ENCODE results near the gene PAK4. TPM values are rescaled to one million over a fixed set of nuclear protein-coding genes. Genes with fewer than 3 reads are reported as not detected.

Gene PAK4
- total and polyA plus RNA-seq, 2 of the 13 experiments (the other 11 are each of a cell fraction or from before 2014, with no cell fraction given), result 9.5 to 17.8 TPM

- no peak for FAIRE-seq
- no peak for TF ChIP-seq ESRRA (CRISPR knock-in tag; IDR thresholded peaks at IDR 0.05; ENCODE audit: low read depth)
- peak; percentile 42; the same call in 1 of the 2 replicates for TF ChIP-seq FOXC1 (CRISPR knock-in tag; IDR thresholded peaks at IDR 0.05; ENCODE audit: borderline replicate concordance)
- TF ChIP-seq, protein P1, sequence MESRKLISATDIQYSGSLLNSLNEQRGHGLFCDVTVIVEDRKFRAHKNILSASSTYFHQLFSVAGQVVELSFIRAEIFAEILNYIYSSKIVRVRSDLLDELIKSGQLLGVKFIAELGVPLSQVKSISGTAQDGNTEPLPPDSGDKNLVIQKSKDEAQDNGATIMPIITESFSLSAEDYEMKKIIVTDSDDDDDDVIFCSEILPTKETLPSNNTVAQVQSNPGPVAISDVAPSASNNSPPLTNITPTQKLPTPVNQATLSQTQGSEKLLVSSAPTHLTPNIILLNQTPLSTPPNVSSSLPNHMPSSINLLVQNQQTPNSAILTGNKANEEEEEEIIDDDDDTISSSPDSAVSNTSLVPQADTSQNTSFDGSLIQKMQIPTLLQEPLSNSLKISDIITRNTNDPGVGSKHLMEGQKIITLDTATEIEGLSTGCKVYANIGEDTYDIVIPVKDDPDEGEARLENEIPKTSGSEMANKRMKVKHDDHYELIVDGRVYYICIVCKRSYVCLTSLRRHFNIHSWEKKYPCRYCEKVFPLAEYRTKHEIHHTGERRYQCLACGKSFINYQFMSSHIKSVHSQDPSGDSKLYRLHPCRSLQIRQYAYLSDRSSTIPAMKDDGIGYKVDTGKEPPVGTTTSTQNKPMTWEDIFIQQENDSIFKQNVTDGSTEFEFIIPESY (CRISPR knock-in tag; IDR thresholded peaks at IDR 0.05), result 0 out of 2 replicates have a peak, but pooled peaks have one; percentile 9
- TF ChIP-seq ZNF362 (CRISPR knock-in tag; IDR thresholded peaks at IDR 0.05; ENCODE audit: borderline replicate concordance), result 0 out of 2 replicates have a peak, but pooled peaks have one; percentile 23
- TF ChIP-seq ATM (IDR thresholded peaks at IDR 0.05; ENCODE audit: borderline replicate concordance), result no peak
- no peak for TF ChIP-seq MBD4 (IDR thresholded peaks at IDR 0.05; ENCODE audit: borderline replicate concordance, low read length)
- TF ChIP-seq ZSCAN22 (CRISPR knock-in tag; IDR thresholded peaks at IDR 0.05), result no peak
- 0 out of 2 replicates have a peak, but pooled peaks have one; percentile 31 for TF ChIP-seq ZFY (CRISPR knock-in tag; IDR thresholded peaks at IDR 0.05)
- no peak for TF ChIP-seq ELF3 (CRISPR knock-in tag; IDR thresholded peaks at IDR 0.05)
- TF ChIP-seq ZBTB26 (CRISPR knock-in tag; IDR thresholded peaks at IDR 0.05; ENCODE audit: borderline replicate concordance), result no peak
- no peak for TF ChIP-seq KDM1A (CRISPR knock-in tag; IDR thresholded peaks at IDR 0.05)
- 0 out of 2 replicates have a peak, but pooled peaks have one; percentile 11 for TF ChIP-seq SAP130 (CRISPR knock-in tag; IDR thresholded peaks at IDR 0.05; ENCODE audit: low read depth)
- TF ChIP-seq NFIC (IDR thresholded peaks at IDR 0.05; ENCODE audit: low read length), result no peak
- no peak for TF ChIP-seq KDM3A (CRISPR knock-in tag; IDR thresholded peaks at IDR 0.05; ENCODE audit: low read depth)
- TF ChIP-seq ZNF788 (CRISPR knock-in tag; IDR thresholded peaks at IDR 0.05; ENCODE audit: borderline replicate concordance), result peak; percentile 15; the same call in 1 of the 2 replicates
- 0 out of 2 replicates have a peak, but pooled peaks have one; percentile 27 for TF ChIP-seq DPF2 (CRISPR knock-in tag; IDR thresholded peaks at IDR 0.05; ENCODE audit: borderline replicate concordance, low read depth)
- no peak for TF ChIP-seq HDAC1 (CRISPR knock-in tag; IDR thresholded peaks at IDR 0.05)
- 0 out of 2 replicates have a peak, but pooled peaks have one; percentile 43 for TF ChIP-seq SIN3A (IDR thresholded peaks at IDR 0.05; ENCODE audit: borderline replicate concordance, low read depth, low read length)
- 0 out of 2 replicates have a peak, but pooled peaks have one; percentile 15 for TF ChIP-seq TBX2 (CRISPR knock-in tag; IDR thresholded peaks at IDR 0.05; ENCODE audit: borderline replicate concordance)
- TF ChIP-seq ZBTB38 (CRISPR knock-in tag; IDR thresholded peaks at IDR 0.05), result peak; percentile 39; the same call in 1 of the 2 replicates
- no peak for TF ChIP-seq ZSCAN9 (CRISPR knock-in tag; IDR thresholded peaks at IDR 0.05; ENCODE audit: borderline replicate concordance)
Measured at GRCh38 chr19:39157275-39157996, 31.9 kb downstream of the PAK4 start.

More at GRCh38 chr19:39157275-39157996, 31.9 kb downstream of the PAK4 start:
- ATAC-seq, result peak; percentile 62
- no peaks in the 10 kb centered on the region for H3K9me3 ChIP-seq (ENCODE audit: low read length)
- peak overlapping the region; percentile 10; the same call in 1 of the 2 replicates for H3K9ac ChIP-seq (ENCODE audit: insufficient read depth, low read depth, low read length)
- H3K36me3 ChIP-seq (replicated peaks in 1 of 2; ENCODE audit: control insufficient read depth in 1 of 2, insufficient read depth in 2 of 2, low read length in 2 of 2), result peaks cover 1 to 8% of the 10 kb centered on the region in 2 experiments; a peak in 2 of 5 replicates
- H3K4me3 ChIP-seq (replicated peaks in 1 of 3; ENCODE audit: insufficient read depth in 1 of 3, low read depth in 2 of 3, low read length in 3 of 3), result peak overlapping the region in 1 of 3 experiments; percentile 45; a peak in 2 of 6 replicates
- peaks cover 47% of the 10 kb centered on the region for H3K79me2 ChIP-seq (ENCODE audit: insufficient read depth, low read length)
- H3K27me3 ChIP-seq (ENCODE audit: control insufficient read depth in 1 of 2, insufficient read depth in 2 of 2, low read length in 2 of 2), result no peaks in the 10 kb centered on the region
- peaks cover 54% of the 10 kb centered on the region for H3K4me1 ChIP-seq (ENCODE audit: insufficient read depth, low read length)
- POLR2A ChIA-PET, result interaction anchor here (3.6 kb wide), 1 partner anchor 12 kb away, joined by 26 read pairs; no protein-coding TSS in a partner anchor
- CTCF ChIA-PET (ENCODE audit: low intra/inter-chr PET ratio, low total read pairs), result no interaction called here
- WGBS (ENCODE audit: low lambda C conversion rate), result 28% methylated on average over 18 of the region's 23 CpGs
- H2AFZ ChIP-seq (ENCODE audit: low read length), result no peak overlapping the region
- H4K20me1 ChIP-seq (ENCODE audit: insufficient read depth, low read length), result peaks cover 18% of the 10 kb centered on the region; the same call in 1 of the 2 replicates
- BruUV-seq (replicated peaks), result no TSS peak
- peak; percentile 27 for DNase-seq (ENCODE audit: low spot score)
- peak overlapping the region; percentile 66 for H3K27ac ChIP-seq (ENCODE audit: extremely low read length, insufficient read depth, low read length)
- in situ Hi-C loops (cut with HindIII; ENCODE audit: extremely low pct_ligation_motif_present, low pct_unique_long_range_greater_than_20kb) (no loop called here), intact Hi-C loops (cut with micrococcal nuclease; ENCODE audit: unreplicated experiment) (loop anchor here (5.0 kb wide), 1 partner anchor 35 kb away; no protein-coding TSS in a partner anchor)
- H3K4me2 ChIP-seq (ENCODE audit: low read depth, low read length), result peak overlapping the region; percentile 55

Measured in HepG2 (cell line).